Kidney epithelial cell (primary cell): ENCODE measurements around the gene MBP. TPM values are rescaled to one million over a fixed set of nuclear protein-coding genes. Genes with fewer than 3 reads are reported as not detected.

ENCODE experiments used
- DNase-seq: peaks from one replicate; pipeline ENCODE4 v3.0.0-alpha.2; 2010; ENCODE audit warnings: low read depth
- H3K27me3 ChIP-seq: 2 replicates; pipeline ENCODE4 v1.6.0; 2011; ENCODE audit warnings: low read length; ENCODE audit not compliant: control insufficient read depth, insufficient read depth
- H3K36me3 ChIP-seq: 2 replicates; pipeline ENCODE4 v1.5.1; 2011; ENCODE audit warnings: low read length; ENCODE audit not compliant: control insufficient read depth, insufficient read depth
- H3K4me3 ChIP-seq: 2 replicates; pipeline ENCODE4 v1.5.1; 2011; ENCODE audit warnings: low read depth, mild to moderate bottlenecking, control low read depth, low read length
- CTCF ChIP-seq: IDR thresholded peaks from 2 replicates; pipeline ENCODE4 v1.5.1; 2011; ENCODE audit warnings: mild to moderate bottlenecking, moderate library complexity, low read length, control low read depth, inconsistent platforms; ENCODE audit not compliant: insufficient read depth, poor library complexity, severe bottlenecking
- total RNA-seq: library from RNA; depleted of rRNA; stranded (reverse); fragments of >200 nt; gene quantifications from 2 replicates; pipeline ENCODE4 v1.2.3, GENCODE V29; 2015

The MBP gene
- total RNA-seq, 1 donor from 2014 or later = 29.1 TPM

GRCh38 chr18:77131100-77131651 is 1.4 kb downstream of the MBP start:
- DNase-seq = no peak
- Histone ChIP-seq H3K36me3 (no peaks in the 10 kb centered on the region), H3K4me3 (peak overlapping the region; percentile 78), H3K27me3 (no peaks in the 10 kb centered on the region)
- no peak for TF ChIP-seq CTCF

GRCh38 chr18:77130229-77131099 is 2.1 kb downstream of the MBP start:
- DNase-seq = no peak
- TF ChIP-seq CTCF = no peak
- no peaks in the 10 kb centered on the region for H3K27me3 ChIP-seq
- no peaks in the 10 kb centered on the region for H3K36me3 ChIP-seq
- H3K4me3 ChIP-seq = peak overlapping the region; percentile 78

- peak; percentile 94 for DNase-seq
- H3K36me3 ChIP-seq = no peaks in the 10 kb centered on the region
- no peak for TF ChIP-seq CTCF
- H3K4me3 ChIP-seq = no peak overlapping the region
- H3K27me3 ChIP-seq = no peaks in the 10 kb centered on the region
Measured at GRCh38 chr18:77129150-77129551, 3.4 kb downstream of the MBP start.

GRCh38 chr18:77127769-77128671 is 4.6 kb downstream of the MBP start:
- no peak overlapping the region for H3K4me3 ChIP-seq
- H3K36me3 ChIP-seq = no peaks in the 10 kb centered on the region
- peak; percentile 78 for DNase-seq
- no peak for TF ChIP-seq CTCF
- H3K27me3 ChIP-seq = no peaks in the 10 kb centered on the region

GRCh38 chr18:77124452-77124922 is 8.1 kb downstream of the MBP start:
- Histone ChIP-seq H3K36me3 (no peaks in the 10 kb centered on the region), H3K4me3 (no peak overlapping the region), H3K27me3 (no peaks in the 10 kb centered on the region)
- TF ChIP-seq CTCF = no peak
- no peak for DNase-seq
